Endodermal cell (in vitro differentiated cells): ENCODE data around the gene MUTYH. TPM values are rescaled to one million over a fixed set of nuclear protein-coding genes. Genes with fewer than 3 reads are reported as not detected.

ENCODE experiments used
- DNase-seq: peaks from one replicate; pipeline ENCODE4 v3.0.0-alpha.2; 2017
- H3K27ac ChIP-seq: 2 replicates; pipeline ENCODE4 v1.5.1; 2013; ENCODE audit warnings: mild to moderate bottlenecking, low read depth, low read length, moderate library complexity
- H3K27me3 ChIP-seq: 2 replicates; pipeline ENCODE4 v1.6.1; 2013; ENCODE audit warnings: mild to moderate bottlenecking, low read length, moderate library complexity; ENCODE audit not compliant: insufficient read depth, control insufficient read depth, poor library complexity, severe bottlenecking
- H3K36me3 ChIP-seq: 2 replicates; pipeline ENCODE4 v1.7.0; 2013; ENCODE audit warnings: mild to moderate bottlenecking, low read length, moderate library complexity; ENCODE audit not compliant: control insufficient read depth, insufficient read depth
- H3K4me1 ChIP-seq: one replicate; pipeline ENCODE4 v1.7.0; 2013; ENCODE audit warnings: low read length; ENCODE audit not compliant: control insufficient read depth, insufficient read depth
- H3K4me3 ChIP-seq: 2 replicates; pipeline ENCODE4 v1.5.1; 2013; ENCODE audit warnings: mild to moderate bottlenecking, low read length, moderate library complexity
- H3K9ac ChIP-seq: 2 replicates; pipeline ENCODE4 v1.6.1; 2013; ENCODE audit warnings: mild to moderate bottlenecking, low read length, moderate library complexity; ENCODE audit not compliant: poor library complexity, severe bottlenecking; ENCODE audit errors: extremely low read depth
- H3K9me3 ChIP-seq: 2 replicates; pipeline ENCODE4 v1.6.1; 2013; ENCODE audit warnings: mild to moderate bottlenecking, low read length, moderate library complexity; ENCODE audit not compliant: control insufficient read depth
- H3K27ac Mint-ChIP-seq: 2 replicates; pipeline ENCODE4 v1.8.0; 2020; ENCODE audit warnings: mixed read lengths
- H3K27me3 Mint-ChIP-seq: 2 replicates; pipeline ENCODE4 v1.8.0; 2021; ENCODE audit warnings: mild to moderate bottlenecking, mixed read lengths; ENCODE audit not compliant: insufficient read depth
- H3K36me3 Mint-ChIP-seq: 2 replicates; pipeline ENCODE4 v1.8.0; 2020; ENCODE audit warnings: low read depth, mixed read lengths
- H3K4me1 Mint-ChIP-seq: 2 replicates; pipeline ENCODE4 v1.8.0; 2020; ENCODE audit warnings: mixed read lengths
- H3K4me3 Mint-ChIP-seq: 2 replicates; pipeline ENCODE4 v1.8.0; 2020; ENCODE audit warnings: mild to moderate bottlenecking, moderate library complexity, mixed read lengths
- H3K9me3 Mint-ChIP-seq: 2 replicates; pipeline ENCODE4 v1.8.0; 2020; ENCODE audit warnings: mild to moderate bottlenecking, mixed read lengths
- WGBS, 2 experiments: methylation state at CpG; one replicate each; pipeline versions ENCODE4 v1.1.5 to v1.1.7; 2013; ENCODE audit warnings: missing lambda C conversion rate in 2 of 2, mixed read lengths in 1 of 2; ENCODE audit not compliant: insufficient coverage in 1 of 2, insufficient read length in 1 of 2; 5-methylcytosine and 5-hydroxymethylcytosine counted together
- total RNA-seq, 2 donors: library from RNA; stranded (reverse); fragmentation: NEBNext Ultra II Directional in 1 of 2; extraction: Animal tissue kit (Norgen Biotek cat#: 25700) in 1 of 2; gene quantifications; 2 replicates in 1 of 2; 3 replicates in 1 of 2; pipeline ENCODE4 v1.2.1, GENCODE V29; 2021
- TF ChIP-seq, protein P1 (sequence below): fragments of 200-600 bp; sonication (generic); conservative IDR thresholded peaks from 2 replicates; pipeline ENCODE4 v1.5.0; 2021; ENCODE audit warnings: antibody characterized with exemption, mild to moderate bottlenecking

The MUTYH gene
- total RNA-seq, 2 donors from 2014 or later = 60.5 to 60.9 TPM

DNA sequence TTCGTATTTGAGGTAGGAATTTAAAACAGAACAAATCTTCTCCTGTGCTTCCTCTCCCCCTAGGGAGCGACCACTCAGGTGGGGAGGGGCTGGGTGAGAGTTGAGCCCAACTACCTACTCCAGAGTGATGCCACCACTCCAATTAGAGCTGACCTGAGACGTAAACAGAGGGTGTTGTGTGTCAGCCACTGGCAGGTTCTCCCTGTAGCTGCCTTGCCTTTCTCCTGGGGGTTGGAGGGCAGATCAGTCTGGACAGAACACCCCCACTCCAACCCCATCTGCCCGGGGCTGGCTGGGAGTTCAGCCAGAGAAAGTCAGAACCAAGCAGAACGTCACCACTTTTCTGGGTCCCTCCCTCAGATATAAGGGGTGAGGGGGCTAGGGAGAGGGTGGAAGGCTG lies 11.6 kb downstream of the MUTYH start:
- peaks cover 36% of the 10 kb centered on the region for H3K36me3 ChIP-seq
- H3K4me1 ChIP-seq = no peaks in the 10 kb centered on the region
- Mint-ChIP-seq H3K27ac (peak overlapping the region; percentile 91), H3K4me1 (peaks cover 18% of the 10 kb centered on the region), H3K27me3 (no peaks in the 10 kb centered on the region), H3K9me3 (peaks cover 15% of the 10 kb centered on the region), H3K36me3 (peaks cover 35% of the 10 kb centered on the region), H3K4me3 (peak overlapping the region; percentile 64)
- TF ChIP-seq, protein P1, sequence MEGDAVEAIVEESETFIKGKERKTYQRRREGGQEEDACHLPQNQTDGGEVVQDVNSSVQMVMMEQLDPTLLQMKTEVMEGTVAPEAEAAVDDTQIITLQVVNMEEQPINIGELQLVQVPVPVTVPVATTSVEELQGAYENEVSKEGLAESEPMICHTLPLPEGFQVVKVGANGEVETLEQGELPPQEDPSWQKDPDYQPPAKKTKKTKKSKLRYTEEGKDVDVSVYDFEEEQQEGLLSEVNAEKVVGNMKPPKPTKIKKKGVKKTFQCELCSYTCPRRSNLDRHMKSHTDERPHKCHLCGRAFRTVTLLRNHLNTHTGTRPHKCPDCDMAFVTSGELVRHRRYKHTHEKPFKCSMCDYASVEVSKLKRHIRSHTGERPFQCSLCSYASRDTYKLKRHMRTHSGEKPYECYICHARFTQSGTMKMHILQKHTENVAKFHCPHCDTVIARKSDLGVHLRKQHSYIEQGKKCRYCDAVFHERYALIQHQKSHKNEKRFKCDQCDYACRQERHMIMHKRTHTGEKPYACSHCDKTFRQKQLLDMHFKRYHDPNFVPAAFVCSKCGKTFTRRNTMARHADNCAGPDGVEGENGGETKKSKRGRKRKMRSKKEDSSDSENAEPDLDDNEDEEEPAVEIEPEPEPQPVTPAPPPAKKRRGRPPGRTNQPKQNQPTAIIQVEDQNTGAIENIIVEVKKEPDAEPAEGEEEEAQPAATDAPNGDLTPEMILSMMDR = no peak
- 75 to 100% methylated on average over 2 to 5 of the region's 5 CpGs for WGBS, 2 experiments
- H3K9ac ChIP-seq = no peak overlapping the region
- peaks cover 10% of the 10 kb centered on the region for H3K9me3 ChIP-seq
- H3K27ac ChIP-seq = no peak overlapping the region
- H3K4me3 ChIP-seq = no peak overlapping the region
- DNase-seq = peak; percentile 72
- H3K27me3 ChIP-seq = no peaks in the 10 kb centered on the region

DNA sequence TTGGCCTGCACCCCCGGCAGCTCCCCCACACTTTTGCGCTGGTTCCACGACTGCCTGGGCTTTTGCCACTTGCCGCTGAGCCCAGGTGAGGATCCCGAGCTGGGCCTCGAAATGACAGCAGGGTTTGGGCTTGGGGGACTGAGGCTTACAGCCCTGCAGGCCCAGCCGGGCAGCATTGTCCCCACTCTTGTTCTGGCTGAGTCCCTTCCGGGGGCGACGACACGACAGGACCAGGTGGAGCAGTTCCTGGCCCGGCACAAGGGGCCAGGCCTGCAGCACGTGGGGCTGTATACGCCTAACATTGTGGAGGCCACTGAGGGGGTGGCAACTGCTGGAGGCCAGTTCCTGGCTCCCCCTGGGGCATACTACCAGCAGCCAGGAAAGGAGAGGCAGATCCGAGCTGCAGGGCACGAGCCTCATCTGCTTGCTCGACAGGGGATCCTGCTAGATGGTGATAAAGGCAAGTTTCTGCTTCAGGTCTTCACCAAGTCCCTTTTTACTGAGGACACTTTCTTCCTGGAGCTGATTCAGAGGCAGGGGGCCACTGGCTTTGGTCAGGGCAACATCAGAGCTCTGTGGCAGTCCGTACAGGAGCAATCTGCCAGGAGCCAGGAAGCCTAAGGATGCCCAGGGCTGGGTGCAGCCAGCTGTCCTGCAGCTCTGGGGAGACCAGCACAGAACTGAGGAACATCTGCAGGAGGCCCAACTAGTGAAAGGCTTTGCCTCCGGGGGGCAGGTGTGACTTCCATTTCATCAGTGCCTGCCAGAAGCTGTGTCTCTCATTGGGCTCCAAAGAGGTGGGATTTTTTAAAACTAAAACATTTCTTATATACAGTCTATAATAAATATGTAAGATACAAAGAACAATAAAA lies 12.4 kb downstream of the MUTYH start:
- Mint-ChIP-seq H3K4me1 (peaks cover 18% of the 10 kb centered on the region), H3K36me3 (peaks cover 27% of the 10 kb centered on the region), H3K27ac (peak overlapping the region; percentile 70), H3K4me3 (peak overlapping the region; percentile 64), H3K27me3 (no peaks in the 10 kb centered on the region), H3K9me3 (peaks cover 16% of the 10 kb centered on the region)
- Histone ChIP-seq H3K9ac (no peak overlapping the region), H3K27me3 (no peaks in the 10 kb centered on the region), H3K4me3 (no peak overlapping the region), H3K9me3 (peaks cover 12% of the 10 kb centered on the region), H3K27ac (peak overlapping the region; percentile 32), H3K36me3 (peaks cover 28% of the 10 kb centered on the region), H3K4me1 (no peaks in the 10 kb centered on the region)
- TF ChIP-seq, protein P1 = no peak
- 89 to 90% methylated on average over 15 to 19 of the region's 19 CpGs for WGBS, 2 experiments
- peak; percentile 74 for DNase-seq

DNA sequence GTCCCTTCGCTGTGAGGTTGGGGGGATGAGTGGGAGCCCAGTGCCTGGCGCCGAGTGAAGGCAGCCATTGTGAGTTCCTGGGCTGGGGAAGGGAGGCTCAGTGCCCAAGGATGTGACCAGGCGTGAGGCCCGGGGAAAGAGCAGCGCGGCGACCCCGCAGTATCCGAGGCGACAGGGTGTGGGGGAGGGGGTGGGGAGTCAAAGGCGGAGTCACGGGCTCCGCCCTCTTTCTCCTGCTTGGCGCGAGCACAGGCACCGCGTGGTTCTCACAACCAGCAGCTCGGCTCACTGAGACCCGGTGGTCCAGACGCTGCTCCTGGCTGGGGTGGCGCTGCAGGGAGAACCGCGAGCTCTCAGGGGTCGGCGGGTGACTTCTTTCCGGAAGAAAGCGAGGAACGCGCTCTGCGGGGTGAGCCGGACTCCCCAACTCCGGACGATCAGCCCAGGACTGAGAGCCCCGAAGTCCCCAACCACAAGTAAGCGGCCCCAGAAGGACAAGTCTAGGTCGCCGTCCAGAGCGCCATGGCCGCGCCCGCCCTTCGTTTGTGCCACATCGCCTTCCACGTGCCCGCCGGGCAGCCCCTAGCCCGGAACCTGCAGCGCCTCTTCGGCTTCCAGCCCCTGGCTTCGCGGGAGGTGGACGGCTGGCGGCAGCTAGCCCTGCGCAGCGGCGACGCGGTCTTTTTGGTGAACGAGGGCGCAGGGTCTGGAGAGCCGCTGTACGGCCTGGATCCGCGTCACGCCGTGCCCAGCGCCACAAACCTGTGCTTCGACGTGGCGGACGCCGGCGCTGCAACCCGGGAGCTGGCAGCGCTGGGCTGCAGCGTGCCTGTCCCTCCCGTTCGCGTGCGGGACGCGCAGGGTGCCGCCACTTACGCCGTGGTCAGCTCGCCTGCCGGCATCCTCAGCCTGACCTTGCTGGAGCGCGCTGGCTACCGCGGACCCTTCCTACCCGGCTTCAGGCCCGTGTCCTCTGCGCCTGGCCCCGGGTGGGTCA lies 13.3 kb downstream of the MUTYH start, which contains the start of gene HPDL:
Gene HPDL, plus strand, starts transcription at position 269 of the 997 bp plus-strand sequence. Its CDS starts 254 bp downstream, at position 523.
- 90 to 97% methylated on average over 72 to 96 of the region's 96 CpGs for WGBS, 2 experiments
- Histone ChIP-seq H3K9ac (no peak within 1 kb of the TSS), H3K4me1 (no peaks in the 10 kb centered on the region)

More for the DNA sequence above, 13.3 kb downstream of the MUTYH start, which contains the start of gene HPDL:
- Mint-ChIP-seq H3K9me3 (peaks cover 16% of the 10 kb centered on the region), H3K27ac (peak within 1 kb of the TSS; percentile 94), H3K4me1 (peaks cover 26% of the 10 kb centered on the region), H3K4me3 (peak within 1 kb of the TSS; percentile 64), H3K36me3 (peaks cover 21% of the 10 kb centered on the region), H3K27me3 (no peaks in the 10 kb centered on the region)
- no peak within 1 kb of the TSS for H3K27ac ChIP-seq
- peak; percentile 97 for DNase-seq
- H3K9me3 ChIP-seq = peaks cover 17% of the 10 kb centered on the region
- H3K4me3 ChIP-seq = no peak within 1 kb of the TSS
- TF ChIP-seq, protein P1 = peak; percentile 41
- no peaks in the 10 kb centered on the region for H3K27me3 ChIP-seq
- peaks cover 19% of the 10 kb centered on the region for H3K36me3 ChIP-seq
